GM18526 (cell line): ENCODE results near the gene VWF.

ENCODE experiments used
- POLR2A ChIP-seq: IDR thresholded peaks from 3 replicates; pipeline ENCODE4 v1.6.1; 2011; ENCODE audit not compliant: insufficient read length; ENCODE audit errors: extremely low read depth

Gene VWF

GRCh38 chr12:5912011-5912410 lies 212.5 kb downstream of the VWF start:
- TF ChIP-seq POLR2A, result no peak

GRCh38 chr12:5910790-5911548 lies 213.5 kb downstream of the VWF start:
- TF ChIP-seq POLR2A, result no peak

GRCh38 chr12:5909560-5909959 lies 214.9 kb downstream of the VWF start:
- TF ChIP-seq POLR2A, result no peak

GRCh38 chr12:5908251-5908650 lies 216.2 kb downstream of the VWF start:
- TF ChIP-seq POLR2A, result no peak

- no peak for TF ChIP-seq POLR2A
Observed at GRCh38 chr12:5907807-5908206, 216.7 kb downstream of the VWF start.

- no peak for TF ChIP-seq POLR2A
Observed at GRCh38 chr12:5905757-5906156, 218.7 kb downstream of the VWF start.

GRCh38 chr12:5904969-5905368 lies 219.5 kb downstream of the VWF start:
- TF ChIP-seq POLR2A, result no peak

GRCh38 chr12:5904441-5904840 lies 220.0 kb downstream of the VWF start:
- no peak for TF ChIP-seq POLR2A

- TF ChIP-seq POLR2A, result no peak
Observed at GRCh38 chr12:5902736-5903135, 221.7 kb downstream of the VWF start.

- no peak for TF ChIP-seq POLR2A
Observed at GRCh38 chr12:5901416-5901815, 223.1 kb downstream of the VWF start.

- no peak for TF ChIP-seq POLR2A
Observed at GRCh38 chr12:5900533-5901205, 223.8 kb downstream of the VWF start.

- no peak for TF ChIP-seq POLR2A
Observed at GRCh38 chr12:5900076-5900475, 224.4 kb downstream of the VWF start.

GRCh38 chr12:5899675-5900074 lies 224.8 kb downstream of the VWF start:
- TF ChIP-seq POLR2A, result no peak

GRCh38 chr12:5898874-5899273 lies 225.6 kb downstream of the VWF start:
- TF ChIP-seq POLR2A, result no peak
